HepG2 (cell line): ENCODE results near the gene NBEA. TPM values are rescaled to one million over a fixed set of nuclear protein-coding genes. Genes with fewer than 3 reads are reported as not detected.

Source experiments
- AGO1 ChIP-seq: fragments of 200-400 bp; formaldehyde crosslinking; IDR thresholded peaks from 2 replicates; pipeline ENCODE4 v1.6.1; 2017; ENCODE audit warnings: mild to moderate bottlenecking, low read depth, low read length, moderate library complexity; ENCODE audit not compliant: poor library complexity, severe bottlenecking
- CCDC6 ChIP-seq: sonication (generic); formaldehyde crosslinking; IDR thresholded peaks from 2 replicates; pipeline ENCODE4 v1.8.1; 2022; ENCODE audit warnings: mild to moderate bottlenecking, missing genetic modification reagents, moderate library complexity
- CSRNP2 ChIP-seq: sonication (generic); formaldehyde crosslinking; conservative IDR thresholded peaks from 2 replicates; pipeline ENCODE4 v1.8.0; 2022; ENCODE audit warnings: low read depth, missing genetic modification reagents
- ELF1 ChIP-seq: sonication (generic); formaldehyde crosslinking; IDR thresholded peaks from 2 replicates; pipeline ENCODE4 v1.4.0; 2020; ENCODE audit warnings: missing genetic modification reagents
- FOXK1 ChIP-seq: sonication (generic); formaldehyde crosslinking; IDR thresholded peaks from 2 replicates; pipeline ENCODE4 v1.4.0; 2020; ENCODE audit warnings: low read depth, missing genetic modification reagents, borderline replicate concordance
- HNF4A ChIP-seq: sonication (generic); formaldehyde crosslinking; IDR thresholded peaks from 2 replicates; pipeline ENCODE4 v1.4.0; 2020; ENCODE audit warnings: missing genetic modification reagents
- ONECUT2 ChIP-seq: sonication (generic); formaldehyde crosslinking; IDR thresholded peaks from 2 replicates; pipeline ENCODE4 v1.4.0; 2020; ENCODE audit warnings: missing genetic modification reagents
- RXRB ChIP-seq: IDR thresholded peaks from 2 replicates; pipeline ENCODE4 v1.6.1; 2016; ENCODE audit warnings: borderline replicate concordance, missing genetic modification reagents, missing compliant biosample characterization
- SIN3A ChIP-seq: IDR thresholded peaks from 2 replicates; pipeline ENCODE4 v1.6.1; 2011; ENCODE audit warnings: low read depth, mild to moderate bottlenecking, control low read depth, low read length, borderline replicate concordance
- SOX6 ChIP-seq, 2 experiments: fragments of 450-650 bp in 1 of 2; sonication (generic) in 1 of 2; formaldehyde crosslinking in 1 of 2; IDR thresholded peaks; 2 replicates each; pipeline versions ENCODE4 v1.4.0 to v1.6.1; 2017 to 2020; ENCODE audit warnings: antibody characterized with exemption in 1 of 2, mild to moderate bottlenecking in 1 of 2, missing genetic modification reagents in 1 of 2
- SP2 ChIP-seq: sonication (generic); formaldehyde crosslinking; IDR thresholded peaks from 2 replicates; pipeline ENCODE4 v1.5.1; 2020; ENCODE audit warnings: mild to moderate bottlenecking, missing genetic modification reagents
- SRSF4 ChIP-seq: fragments of 200-400 bp; formaldehyde crosslinking; IDR thresholded peaks from one replicate; pipeline ENCODE4 v1.6.1; 2018; ENCODE audit warnings: mild to moderate bottlenecking, low read depth, low read length, moderate library complexity; ENCODE audit not compliant: poor library complexity, severe bottlenecking
- ZNF263 ChIP-seq: sonication (generic); formaldehyde crosslinking; IDR thresholded peaks from 2 replicates; pipeline ENCODE4 v1.4.0; 2020; ENCODE audit warnings: missing genetic modification reagents
- ZNF343 ChIP-seq: sonication (generic); formaldehyde crosslinking; IDR thresholded peaks from 2 replicates; pipeline ENCODE4 v1.4.0; 2020; ENCODE audit warnings: mild to moderate bottlenecking, missing genetic modification reagents
- ZNF652 ChIP-seq: IDR thresholded peaks from 2 replicates; pipeline ENCODE4 v1.6.1; 2016; ENCODE audit warnings: low read depth, borderline replicate concordance
- ZNF660 ChIP-seq: sonication (generic); formaldehyde crosslinking; IDR thresholded peaks from 2 replicates; pipeline ENCODE4 v1.5.1; 2020; ENCODE audit warnings: mild to moderate bottlenecking, low read depth, missing genetic modification reagents, borderline replicate concordance
- polyA plus RNA-seq, 8 experiments: library from polyadenylated mRNA; depleted of rRNA in 3 of 8; stranded (reverse) in 7 of 8; unstranded in 1 of 8; fragments of >200 nt; fragmentation: Illumina TruSeq in 4 of 8; extraction: Trizol in 4 of 8; gene quantifications; 2 replicates each; pipeline versions ENCODE4 v1.2.1 to v1.2.3, GENCODE V29; 2011 to 2016; ENCODE audit warnings: low read depth in 4 of 8, missing spikeins in 1 of 8, mixed read lengths in 1 of 8; ENCODE audit not compliant: insufficient read depth in 1 of 8
- total RNA-seq, 5 experiments: library from RNA; depleted of rRNA; stranded (reverse); fragments of >200 nt; fragmentation: Illumina TruSeq; extraction: Trizol; gene quantifications; 2 replicates each; pipeline ENCODE4 v1.2.3, GENCODE V29; 2016; ENCODE audit warnings: low read depth in 1 of 5
- TF ChIP-seq, protein P1 (sequence below): sonication (generic); formaldehyde crosslinking; IDR thresholded peaks from 2 replicates; pipeline ENCODE4 v1.4.0; 2020; ENCODE audit warnings: low read depth, missing genetic modification reagents
- TF ChIP-seq, protein P2 (sequence below): sonication (generic); formaldehyde crosslinking; IDR thresholded peaks from 2 replicates; pipeline ENCODE4 v1.8.1; 2022; ENCODE audit warnings: mild to moderate bottlenecking, missing genetic modification reagents

The NBEA gene
- total and polyA plus RNA-seq, 2 of the 13 experiments (the other 11 are each of a cell fraction or from before 2014, with no cell fraction given): 2.7 to 2.8 TPM

GRCh38 chr13:35630551-35631275 lies 688.6 kb downstream of the NBEA start (continued):
- TF ChIP-seq, protein P1, sequence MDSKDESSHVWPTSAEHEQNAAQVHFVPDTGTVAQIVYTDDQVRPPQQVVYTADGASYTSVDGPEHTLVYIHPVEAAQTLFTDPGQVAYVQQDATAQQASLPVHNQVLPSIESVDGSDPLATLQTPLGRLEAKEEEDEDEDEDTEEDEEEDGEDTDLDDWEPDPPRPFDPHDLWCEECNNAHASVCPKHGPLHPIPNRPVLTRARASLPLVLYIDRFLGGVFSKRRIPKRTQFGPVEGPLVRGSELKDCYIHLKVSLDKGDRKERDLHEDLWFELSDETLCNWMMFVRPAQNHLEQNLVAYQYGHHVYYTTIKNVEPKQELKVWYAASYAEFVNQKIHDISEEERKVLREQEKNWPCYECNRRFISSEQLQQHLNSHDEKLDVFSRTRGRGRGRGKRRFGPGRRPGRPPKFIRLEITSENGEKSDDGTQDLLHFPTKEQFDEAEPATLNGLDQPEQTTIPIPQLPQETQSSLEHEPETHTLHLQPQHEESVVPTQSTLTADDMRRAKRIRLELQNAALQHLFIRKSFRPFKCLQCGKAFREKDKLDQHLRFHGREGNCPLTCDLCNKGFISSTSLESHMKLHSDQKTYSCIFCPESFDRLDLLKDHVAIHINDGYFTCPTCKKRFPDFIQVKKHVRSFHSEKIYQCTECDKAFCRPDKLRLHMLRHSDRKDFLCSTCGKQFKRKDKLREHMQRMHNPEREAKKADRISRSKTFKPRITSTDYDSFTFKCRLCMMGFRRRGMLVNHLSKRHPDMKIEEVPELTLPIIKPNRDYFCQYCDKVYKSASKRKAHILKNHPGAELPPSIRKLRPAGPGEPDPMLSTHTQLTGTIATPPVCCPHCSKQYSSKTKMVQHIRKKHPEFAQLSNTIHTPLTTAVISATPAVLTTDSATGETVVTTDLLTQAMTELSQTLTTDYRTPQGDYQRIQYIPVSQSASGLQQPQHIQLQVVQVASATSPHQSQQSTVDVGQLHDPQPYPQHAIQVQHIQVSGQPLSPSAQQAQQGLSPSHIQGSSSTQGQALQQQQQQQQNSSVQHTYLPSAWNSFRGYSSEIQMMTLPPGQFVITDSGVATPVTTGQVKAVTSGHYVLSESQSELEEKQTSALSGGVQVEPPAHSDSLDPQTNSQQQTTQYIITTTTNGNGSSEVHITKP (CRISPR knock-in tag): no peak
- no peak for TF ChIP-seq ELF1 (CRISPR knock-in tag)
- no peak for TF ChIP-seq RXRB
- 0 out of 2 replicates have a peak, but pooled peaks have one; percentile 25 for TF ChIP-seq HNF4A (CRISPR knock-in tag)
- TF ChIP-seq AGO1: no peak
- no peak for TF ChIP-seq CSRNP2 (CRISPR knock-in tag)
- TF ChIP-seq ONECUT2 (CRISPR knock-in tag): no peak
- TF ChIP-seq SOX6 (IDR thresholded peaks at IDR 0.05): no peak
- no peak for TF ChIP-seq SOX6 (CRISPR knock-in tag; IDR thresholded peaks at IDR 0.05)
- TF ChIP-seq SIN3A: no peak
- no peak for TF ChIP-seq FOXK1 (CRISPR knock-in tag)
- TF ChIP-seq, protein P2, sequence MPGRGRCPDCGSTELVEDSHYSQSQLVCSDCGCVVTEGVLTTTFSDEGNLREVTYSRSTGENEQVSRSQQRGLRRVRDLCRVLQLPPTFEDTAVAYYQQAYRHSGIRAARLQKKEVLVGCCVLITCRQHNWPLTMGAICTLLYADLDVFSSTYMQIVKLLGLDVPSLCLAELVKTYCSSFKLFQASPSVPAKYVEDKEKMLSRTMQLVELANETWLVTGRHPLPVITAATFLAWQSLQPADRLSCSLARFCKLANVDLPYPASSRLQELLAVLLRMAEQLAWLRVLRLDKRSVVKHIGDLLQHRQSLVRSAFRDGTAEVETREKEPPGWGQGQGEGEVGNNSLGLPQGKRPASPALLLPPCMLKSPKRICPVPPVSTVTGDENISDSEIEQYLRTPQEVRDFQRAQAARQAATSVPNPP (CRISPR knock-in tag): no peak
- TF ChIP-seq CCDC6: no peak
- TF ChIP-seq ZNF343 (CRISPR knock-in tag): no peak
- no peak for TF ChIP-seq ZNF263 (CRISPR knock-in tag)
- TF ChIP-seq ZNF652: no peak
- no peak for TF ChIP-seq SP2 (CRISPR knock-in tag)
- TF ChIP-seq SRSF4: no peak
- TF ChIP-seq ZNF660 (CRISPR knock-in tag): no peak
